HG03457 (cell line): Measurements from ENCODE around the gene C10orf105.

ENCODE experiments used
- ATAC-seq: cut with Tn5 transposase; IDR thresholded peaks from one replicate; pipeline ENCODE4 v1.9.1; 2021; ENCODE audit warnings: moderate number of reproducible peaks; ENCODE audit not compliant: unreplicated experiment

The C10orf105 gene

DNA sequence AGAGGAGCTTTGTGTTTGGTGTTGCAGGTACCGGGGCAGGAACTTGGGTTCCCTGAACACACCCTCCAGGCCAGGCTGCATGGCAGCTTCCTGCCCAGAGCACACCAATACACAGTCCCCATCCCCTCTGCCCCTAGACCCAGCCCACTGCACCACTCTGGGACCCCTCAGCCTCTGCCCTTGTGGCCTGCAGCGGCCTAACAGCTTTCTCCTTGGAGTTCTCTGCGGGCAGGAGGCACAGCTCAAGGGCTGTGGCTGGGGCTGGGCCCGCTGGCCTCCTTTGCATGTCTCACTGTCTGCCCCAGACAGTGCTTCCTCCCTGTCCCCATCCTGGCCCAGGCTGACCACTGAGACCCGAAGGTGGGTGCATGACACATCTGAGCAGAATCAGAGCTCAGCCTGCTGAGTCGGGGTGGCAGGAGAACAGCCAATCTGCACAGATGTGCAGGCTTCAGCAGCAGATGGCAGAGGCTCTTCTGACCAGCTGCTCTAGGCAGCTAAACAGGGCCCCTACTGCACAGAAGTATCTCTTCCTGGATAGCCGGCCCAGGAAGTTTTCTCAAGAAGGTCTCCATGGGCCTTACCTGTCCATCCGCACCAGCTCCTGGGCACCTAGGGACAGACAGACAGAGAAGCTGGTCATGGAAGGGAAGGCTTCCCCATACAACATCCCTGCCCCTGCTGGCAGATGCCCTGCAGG, 33.0 kb upstream of the C10orf105 start:
- ATAC-seq = no peak

DNA sequence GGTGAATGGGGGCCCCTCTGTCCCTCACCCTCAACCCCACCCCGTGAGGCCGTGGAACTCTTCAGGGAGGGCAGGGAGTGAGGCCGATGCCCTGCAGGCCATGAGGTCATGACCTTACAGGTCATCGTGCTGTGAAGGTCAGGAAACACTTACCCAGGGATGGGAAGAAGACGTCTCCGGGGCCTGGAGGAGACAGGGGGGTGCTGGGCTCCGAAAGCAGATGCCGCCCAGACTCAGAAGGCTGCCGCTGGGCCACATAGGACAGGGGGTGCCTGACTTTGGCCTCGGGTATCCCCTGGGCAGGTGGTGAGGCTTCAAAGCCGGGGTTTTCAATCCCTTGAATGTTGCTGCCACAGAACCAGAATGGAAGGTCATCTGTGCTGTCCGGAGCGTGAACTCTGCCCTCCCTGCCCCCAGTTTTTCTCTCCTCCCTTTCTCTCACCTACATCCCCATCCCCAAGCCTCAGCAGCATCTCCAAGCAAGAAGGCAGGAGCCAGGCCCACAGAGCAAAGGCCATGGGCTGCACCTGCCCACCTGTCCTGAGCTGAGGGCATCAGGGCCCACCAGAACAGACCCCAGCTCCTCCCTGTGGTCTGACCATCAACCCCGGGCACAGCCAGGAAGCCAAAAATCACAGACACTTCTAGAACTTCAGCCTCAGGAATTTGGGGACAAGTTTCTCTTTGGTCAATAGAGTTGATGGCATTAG, 32.1 kb upstream of the C10orf105 start:
- ATAC-seq = no peak

DNA sequence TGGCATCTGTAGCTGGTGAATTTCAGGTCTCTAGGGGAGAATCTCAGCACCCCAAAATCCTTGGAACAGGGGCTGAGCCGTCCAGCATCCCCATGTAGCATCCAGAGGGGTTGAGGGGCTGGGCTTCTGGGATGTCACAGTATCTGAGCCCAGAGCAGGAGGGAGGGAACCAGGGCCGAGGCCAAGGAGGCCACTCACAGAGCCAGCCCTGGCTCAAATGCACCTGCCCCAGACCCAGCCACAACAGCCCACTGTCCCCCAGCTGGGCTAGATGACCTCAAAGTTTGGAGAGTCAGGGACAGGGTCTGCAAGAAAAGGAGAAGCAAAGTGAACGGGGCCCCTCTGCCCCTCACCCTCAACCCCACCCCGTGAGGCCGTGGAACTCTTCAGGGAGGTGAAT, 31.4 kb upstream of the C10orf105 start:
- ATAC-seq = no peak

DNA sequence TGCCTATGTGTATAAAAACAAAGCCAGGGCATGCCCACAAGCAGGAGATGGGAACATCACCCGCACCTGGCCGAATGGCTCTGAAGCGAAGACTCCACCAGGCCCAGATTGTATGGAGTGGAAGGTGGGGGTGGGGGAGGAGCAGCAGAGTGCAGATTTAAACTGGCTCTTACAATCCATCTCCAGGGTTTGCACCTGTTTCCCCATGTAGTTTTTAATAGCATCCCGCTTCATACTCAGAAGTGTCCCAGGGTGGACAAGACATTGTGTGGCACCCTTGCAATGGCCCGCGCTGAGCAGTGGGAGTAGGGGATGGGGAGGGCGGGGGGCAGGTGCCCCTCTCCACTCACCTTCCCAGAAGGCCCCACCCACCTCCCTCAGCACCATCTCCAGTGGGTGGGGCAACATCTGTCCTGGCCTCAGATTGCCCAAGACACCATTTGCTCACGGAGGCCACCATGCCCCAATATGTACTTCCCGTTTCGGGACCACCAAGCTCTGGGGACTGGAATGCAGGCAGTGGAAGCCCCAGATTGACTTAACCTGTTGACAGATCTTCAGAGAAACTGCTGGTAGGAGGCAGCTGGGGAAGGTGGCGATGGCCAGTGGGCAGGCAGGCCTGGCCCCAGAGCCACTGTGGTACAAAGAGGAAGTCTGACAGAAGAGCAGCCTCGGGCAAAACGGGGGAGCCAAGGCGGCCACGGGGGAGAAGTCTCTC, 30.7 kb upstream of the C10orf105 start:
- no peak for ATAC-seq

DNA sequence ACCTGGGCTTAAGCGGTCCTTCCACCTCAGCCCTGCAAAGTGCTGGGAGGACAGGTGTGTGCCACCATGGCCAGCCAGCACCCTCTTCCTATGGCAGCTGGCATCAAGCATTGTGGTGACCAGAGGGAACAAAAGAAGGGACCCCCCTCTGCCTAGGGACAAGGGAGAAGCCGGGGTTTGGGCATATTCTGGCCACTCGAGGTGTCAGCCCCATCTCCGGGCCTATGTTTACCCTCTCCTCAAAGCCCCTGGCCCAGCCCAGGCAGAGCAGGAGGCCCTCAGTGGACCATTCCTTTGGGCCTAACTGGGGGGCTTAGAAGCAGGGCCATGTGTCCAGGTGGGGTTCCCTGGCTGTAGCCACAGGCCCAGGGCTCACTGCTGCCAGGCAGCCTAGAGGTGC, 29.8 kb upstream of the C10orf105 start:
- no peak for ATAC-seq

DNA sequence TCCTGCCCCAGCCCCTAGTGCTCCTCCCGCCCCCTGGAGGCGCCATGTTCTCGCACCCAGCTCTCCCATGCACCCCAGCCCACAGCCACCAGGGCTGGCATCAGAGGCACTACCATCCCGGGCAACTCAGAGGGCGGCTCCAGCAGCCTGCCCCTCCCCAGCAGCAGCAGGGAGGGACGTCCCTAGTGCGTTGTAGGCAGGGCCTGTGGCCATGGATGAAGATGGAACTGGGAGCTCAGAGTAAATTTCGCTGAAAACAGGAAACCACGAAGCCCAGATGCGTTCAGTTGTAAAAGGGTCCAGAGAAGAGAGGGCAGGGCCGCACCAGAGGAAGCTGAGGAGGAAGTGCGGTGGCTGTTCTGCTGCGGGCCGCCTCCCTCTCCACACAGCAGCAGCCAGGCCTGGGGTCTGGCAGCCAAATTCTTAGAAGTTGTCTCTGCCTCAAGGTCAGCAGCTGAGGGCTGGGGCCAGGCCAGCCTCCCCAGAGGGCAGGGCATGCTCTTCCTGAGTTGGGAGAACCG, 29.2 kb upstream of the C10orf105 start:
- no peak for ATAC-seq

DNA sequence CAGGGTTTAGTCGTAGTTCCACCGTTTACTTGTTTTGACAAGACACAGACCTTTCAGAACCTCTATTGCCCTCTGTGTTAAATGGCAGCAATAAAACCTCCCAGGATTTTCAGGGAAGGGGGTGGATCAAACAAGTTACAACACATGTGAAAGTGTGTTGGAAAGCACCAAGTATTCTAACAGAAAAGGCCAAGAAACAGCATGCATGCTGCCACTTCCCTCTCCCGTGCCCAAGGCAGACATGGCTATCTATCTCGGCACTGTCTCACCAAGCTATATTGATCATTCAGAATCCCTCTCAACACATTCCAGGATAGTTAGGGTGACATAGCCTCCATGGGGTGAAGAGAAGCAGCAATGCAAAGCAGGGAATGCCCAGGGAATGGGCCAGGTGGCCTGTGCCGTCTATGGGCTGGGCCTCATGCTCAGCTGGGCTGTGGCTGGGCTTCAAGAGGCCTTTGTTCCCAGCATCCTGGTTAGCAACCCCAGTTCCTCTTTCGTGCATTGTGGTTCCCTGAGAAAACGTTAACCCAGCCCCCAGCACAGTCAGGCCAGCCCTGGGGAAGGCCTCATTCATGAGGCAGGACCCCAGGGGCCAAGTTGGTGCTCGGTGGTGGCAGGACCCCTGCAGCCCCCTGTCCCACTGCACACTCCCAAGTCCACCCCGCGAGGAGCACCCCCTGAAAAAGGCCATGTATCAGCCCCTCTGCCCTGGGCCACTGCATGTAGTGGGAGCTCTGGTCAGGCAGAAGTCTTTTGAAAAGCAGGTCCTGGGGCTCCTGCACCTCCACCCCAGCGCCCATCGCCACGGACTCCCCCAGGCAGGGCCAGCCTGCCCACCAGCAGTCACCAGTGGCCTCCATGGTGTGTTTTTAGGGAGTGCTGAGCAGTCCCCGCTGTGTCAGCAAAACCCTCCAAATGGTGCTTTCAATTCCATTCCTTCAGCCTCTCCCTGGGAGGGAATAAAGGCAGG, 28.3 kb upstream of the C10orf105 start:
- no peak for ATAC-seq

DNA sequence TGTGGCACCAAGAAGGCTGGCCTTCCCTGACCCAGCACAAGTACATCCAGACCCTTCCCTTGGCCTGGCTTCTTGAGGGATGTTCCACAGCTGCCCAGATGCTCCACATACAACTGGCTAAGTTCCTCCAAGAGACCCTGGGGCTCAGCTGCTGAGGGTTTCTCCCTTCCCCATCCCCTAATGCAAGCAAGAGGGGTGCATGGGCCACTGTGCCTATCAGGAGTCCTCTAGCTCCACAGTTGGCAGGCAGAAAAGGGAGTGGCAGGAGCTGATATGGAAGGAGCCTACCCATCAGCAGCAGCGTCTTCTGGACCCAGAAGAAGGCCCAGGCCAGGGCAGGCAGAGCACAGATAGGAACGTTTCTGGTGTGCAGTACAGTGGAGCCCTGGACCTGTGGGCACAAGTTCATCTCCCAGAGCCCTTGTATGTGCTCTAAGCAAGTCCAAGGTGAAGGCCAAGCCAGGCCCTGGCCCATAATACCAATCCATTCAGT, 27.5 kb upstream of the C10orf105 start:
- ATAC-seq = no peak

DNA sequence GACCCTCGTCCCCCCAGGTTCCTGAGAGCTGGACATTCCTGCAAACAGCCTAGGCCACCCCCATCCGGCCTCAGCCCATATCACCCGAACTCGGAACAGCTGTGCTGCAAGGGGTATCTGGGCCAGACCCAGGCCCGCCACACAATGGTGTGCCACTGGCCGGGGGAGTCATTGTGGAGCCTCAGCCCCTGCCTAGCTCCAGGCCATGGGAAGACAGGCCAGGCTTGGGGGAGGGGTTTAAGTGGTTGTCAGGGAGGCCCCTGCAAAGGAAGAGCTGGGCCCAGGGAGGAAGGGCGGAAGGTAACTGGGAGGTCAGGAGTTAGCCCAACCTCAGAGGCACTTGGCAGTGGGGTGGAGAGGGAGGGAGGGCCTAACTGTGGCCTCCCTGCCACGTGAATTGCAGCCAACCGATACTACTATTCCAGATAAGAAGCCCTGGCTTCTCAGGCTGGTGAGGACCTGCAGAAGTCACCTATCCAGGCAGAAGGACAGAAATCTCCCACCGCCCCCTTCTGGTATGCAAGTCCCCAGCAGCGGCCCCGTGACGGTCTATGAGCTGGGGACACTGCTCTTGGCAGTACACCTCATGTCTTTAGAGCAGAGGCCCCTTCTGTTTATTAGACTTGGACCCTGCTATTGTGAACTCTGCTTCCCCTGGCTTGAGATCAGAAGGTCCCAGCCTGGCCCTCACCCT, 26.9 kb upstream of the C10orf105 start:
- ATAC-seq = no peak

DNA sequence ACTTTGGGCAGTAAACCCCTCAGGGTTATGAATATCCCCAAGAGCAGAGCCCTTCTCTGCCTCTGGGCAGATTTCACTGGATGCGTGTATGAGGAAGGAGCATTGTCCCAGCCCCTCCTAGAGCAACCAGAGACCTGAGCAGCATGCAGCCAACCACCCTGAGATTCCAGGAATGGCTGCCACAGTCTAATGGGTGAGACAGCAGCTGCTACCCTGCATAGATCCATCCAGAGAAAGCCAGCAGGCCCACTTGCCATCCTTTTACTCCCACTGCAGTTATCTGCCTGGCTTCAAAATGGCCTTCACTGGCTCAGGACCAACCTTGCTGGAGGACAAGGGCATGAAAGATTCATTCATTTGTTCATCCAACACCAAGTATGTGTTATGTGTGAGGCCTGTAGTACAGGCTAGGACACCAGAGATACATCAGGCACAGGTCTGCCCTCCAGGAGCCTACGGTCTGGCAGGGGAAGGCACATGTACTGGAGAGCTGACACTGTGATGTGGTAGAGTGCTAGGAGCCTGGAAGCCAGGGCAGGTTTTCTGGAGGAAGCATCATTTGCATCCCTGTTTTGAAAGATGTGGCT, 26.2 kb upstream of the C10orf105 start:
- no peak for ATAC-seq

DNA sequence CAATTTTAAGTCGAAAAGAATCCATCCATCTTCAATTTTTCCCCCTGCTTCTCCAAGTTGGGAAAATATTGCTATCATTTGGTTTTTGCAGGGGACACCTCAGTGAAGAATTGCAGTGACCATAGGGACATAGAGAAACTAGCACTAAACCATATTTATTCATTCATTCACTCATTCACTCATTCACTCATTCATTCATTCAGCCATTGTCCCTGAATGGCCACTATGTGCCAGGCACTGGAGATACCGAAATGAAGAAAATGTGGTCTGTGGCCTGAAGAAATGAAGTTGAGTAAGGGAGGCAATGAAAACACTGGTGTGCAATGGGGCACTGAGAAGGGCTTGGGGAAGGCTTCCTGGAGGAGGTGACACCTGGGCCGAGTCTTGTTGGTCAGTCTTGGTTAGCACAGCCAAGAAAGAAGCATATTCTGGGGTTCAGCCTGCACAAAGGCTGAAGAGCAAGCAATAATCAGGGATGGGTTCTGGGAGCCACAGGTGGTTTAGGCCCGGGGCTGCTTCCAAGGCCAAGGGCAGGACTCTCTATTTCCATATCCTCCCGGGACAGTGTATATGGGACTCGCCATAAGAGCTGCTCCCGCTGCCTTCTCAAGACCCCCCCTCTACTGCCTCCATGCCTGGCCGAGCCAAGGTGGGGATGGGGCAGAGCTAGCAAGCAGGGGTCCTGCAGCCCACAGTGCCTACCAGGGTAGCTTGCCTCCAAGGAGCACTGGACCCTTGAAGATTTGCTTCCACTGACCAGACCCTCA, 25.5 kb upstream of the C10orf105 start:
- no peak for ATAC-seq

DNA sequence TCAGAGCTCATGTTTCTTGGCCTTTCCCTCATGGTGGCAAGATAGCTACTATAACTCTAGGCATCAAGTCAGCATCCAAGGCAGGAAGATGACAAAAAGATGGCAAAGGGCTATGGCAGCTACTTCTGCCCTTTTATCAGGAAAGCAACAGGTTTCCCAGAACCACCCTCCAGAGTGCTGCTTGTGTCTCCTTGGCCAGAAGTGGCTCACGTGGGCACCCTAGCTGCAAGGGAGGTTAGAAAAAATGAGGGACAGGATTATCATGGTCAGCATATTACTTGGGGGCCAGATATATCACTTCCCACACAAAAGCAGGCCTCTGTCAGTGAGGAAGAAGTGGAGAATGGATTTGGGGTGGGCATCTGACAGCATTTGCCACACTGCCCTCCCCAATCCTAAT, 24.3 kb upstream of the C10orf105 start:
- no peak for ATAC-seq

DNA sequence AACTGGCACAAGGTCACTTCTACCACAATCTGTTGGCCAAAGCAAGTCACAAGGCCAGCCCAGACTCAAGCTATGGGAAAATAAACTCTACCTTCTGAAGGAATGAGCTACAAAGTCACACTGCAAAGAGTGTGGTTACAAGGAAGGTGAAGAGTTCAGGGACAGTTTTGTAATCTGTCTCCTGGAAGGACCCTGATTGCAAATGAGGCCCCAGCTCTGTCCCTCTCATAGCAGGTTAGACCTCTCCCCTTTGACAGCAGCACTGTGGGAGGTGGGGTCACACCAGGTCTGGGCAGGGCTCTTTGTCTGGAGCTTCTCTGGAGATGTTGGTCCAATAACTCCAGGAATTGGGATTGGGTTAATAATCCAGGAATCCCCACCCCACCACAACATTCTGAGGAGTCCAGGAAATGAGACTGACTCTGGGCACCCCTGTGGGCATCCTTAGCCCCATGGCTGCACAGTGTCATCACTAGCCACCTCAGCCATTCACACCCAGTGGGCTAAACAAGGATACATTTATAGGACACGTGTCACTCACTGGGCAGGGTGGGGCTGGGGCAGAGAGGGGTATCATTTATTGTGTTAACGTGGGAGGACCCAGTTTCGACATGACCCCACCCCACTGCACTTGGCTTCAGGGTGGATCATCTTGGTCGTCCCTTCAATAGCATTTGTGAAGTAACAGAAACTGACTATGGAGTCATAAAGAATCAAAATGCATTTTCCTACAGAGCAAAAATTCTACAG, 23.7 kb upstream of the C10orf105 start:
- no peak for ATAC-seq

DNA sequence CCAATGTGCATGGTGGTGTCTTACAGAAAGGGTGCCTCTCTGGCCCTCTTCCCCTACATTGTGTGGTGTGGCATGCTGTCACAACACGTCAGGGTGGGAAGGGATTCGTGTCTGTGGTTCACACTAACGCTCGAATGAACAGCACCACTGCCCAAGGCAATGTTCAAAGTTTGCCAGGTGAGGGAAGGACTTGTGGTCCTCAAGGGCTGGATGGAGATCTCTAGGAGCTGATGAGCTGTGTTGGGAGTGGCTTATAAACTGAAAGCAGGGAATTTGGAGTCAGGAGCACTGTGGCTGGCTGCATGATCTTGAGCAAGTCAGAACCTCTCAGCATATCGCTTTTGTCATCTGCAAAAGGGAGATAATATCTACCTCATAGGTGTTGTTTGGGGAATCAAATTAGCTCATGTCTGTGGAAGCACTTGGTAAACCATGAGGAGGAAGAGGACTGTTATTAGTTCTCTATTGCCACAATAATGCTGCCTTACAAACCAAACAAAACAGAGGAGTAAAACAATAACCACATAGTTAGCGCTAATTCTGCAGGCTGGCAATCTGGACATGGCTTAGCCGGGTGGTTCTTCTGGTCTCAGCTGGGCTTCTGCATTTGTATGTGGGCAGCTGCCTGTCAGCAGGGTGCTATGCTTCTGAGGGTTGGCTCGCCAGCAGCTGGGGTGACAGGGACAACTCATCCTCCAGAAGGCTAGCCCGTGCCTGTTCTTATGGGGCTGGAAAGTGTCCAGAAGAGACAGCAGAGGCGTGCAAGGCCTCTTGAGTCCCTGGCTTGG, 22.9 kb upstream of the C10orf105 start:
- ATAC-seq = no peak

DNA sequence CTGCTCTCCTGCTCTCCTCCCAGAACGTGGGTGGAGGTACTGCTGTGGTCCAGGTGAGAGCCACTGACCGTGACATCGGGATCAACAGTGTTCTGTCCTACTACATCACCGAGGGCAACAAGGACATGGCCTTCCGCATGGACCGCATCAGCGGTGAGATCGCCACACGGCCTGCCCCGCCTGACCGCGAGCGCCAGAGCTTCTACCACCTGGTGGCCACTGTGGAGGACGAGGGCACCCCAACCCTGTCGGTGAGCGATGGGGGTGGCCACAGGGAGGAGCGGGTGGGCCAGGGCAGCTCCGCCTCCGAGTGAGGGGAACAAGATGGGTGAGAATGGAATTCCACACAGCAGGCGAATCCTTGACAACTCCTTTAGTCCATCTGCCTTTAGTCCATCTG, 22.1 kb upstream of the C10orf105 start:
- ATAC-seq = no peak

DNA sequence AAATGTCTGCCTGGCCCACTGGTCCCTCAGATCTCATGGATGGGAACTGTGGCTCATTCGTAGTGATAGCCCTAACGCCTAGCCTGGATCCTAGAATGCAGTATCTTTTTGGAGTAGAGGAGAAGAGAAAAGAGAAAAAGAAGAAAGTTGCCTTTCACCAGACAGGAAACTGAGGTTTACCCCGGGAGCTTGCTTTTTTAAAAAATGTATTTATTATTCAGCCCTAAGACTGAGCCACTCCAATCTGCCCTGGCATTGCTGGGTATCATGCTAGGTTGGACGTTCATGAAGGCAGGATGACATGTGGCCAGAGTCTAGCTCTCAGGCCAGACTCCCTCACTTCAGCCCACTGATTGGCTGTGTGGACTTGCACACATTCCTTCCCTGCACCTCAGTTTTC, 21.5 kb upstream of the C10orf105 start:
- no peak for ATAC-seq

DNA sequence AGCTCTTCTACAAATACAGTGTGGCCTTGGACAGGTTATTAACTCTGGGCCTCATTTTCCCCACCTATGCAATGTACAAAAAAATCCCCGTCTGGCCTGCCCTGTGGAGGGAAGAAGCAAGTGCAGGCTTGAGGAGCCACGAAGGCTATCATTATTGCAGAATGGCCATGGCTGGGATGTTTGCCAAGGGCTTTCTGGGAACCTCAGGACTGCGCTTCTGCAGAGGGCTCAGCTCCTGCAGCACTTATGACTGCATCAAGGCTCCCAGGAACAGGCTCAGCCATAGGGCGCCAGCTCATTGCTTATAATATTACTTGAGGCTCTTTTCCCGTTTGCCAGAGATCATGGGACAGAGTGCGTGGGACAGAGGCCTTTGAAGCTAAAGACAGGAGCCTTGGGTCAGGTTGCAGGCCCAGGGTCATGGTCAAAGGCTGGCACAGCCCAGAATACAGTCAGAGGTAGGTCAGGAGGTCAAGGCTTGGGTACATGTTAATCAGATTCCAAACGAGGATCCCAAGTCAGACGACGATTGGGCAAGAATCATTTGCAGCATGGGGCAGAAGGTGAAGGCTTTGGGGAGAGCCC, 20.6 kb upstream of the C10orf105 start:
- ATAC-seq = no peak
